GM10266 (cell line): ENCODE results near the gene PALM.
"Not testable (repeated sequence)": the region's sequence is repeated elsewhere in the genome, so short reads cannot be mapped to it uniquely, and the experiment has no call there.

ENCODE experiments used
- DNase-seq: peaks from one replicate; pipeline ENCODE4 v3.0.0; 2012; ENCODE audit errors: extremely low spot score
- TF ChIP-seq, protein P1 (sequence below): IDR thresholded peaks from 2 replicates; pipeline ENCODE4 v1.5.1; 2012; ENCODE audit warnings: mild to moderate bottlenecking, low read depth; ENCODE audit not compliant: control insufficient read depth, insufficient read depth; ENCODE audit errors: missing control alignments

PALM gene

GRCh38 chr19:725461-726089, 16.8 kb downstream of the PALM start:
- no peak for DNase-seq
- TF ChIP-seq, protein P1, sequence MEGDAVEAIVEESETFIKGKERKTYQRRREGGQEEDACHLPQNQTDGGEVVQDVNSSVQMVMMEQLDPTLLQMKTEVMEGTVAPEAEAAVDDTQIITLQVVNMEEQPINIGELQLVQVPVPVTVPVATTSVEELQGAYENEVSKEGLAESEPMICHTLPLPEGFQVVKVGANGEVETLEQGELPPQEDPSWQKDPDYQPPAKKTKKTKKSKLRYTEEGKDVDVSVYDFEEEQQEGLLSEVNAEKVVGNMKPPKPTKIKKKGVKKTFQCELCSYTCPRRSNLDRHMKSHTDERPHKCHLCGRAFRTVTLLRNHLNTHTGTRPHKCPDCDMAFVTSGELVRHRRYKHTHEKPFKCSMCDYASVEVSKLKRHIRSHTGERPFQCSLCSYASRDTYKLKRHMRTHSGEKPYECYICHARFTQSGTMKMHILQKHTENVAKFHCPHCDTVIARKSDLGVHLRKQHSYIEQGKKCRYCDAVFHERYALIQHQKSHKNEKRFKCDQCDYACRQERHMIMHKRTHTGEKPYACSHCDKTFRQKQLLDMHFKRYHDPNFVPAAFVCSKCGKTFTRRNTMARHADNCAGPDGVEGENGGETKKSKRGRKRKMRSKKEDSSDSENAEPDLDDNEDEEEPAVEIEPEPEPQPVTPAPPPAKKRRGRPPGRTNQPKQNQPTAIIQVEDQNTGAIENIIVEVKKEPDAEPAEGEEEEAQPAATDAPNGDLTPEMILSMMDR: no peak

- TF ChIP-seq, protein P1: no peak
Measured at GRCh38 chr19:726993-727956, 18.5 kb downstream of the PALM start.

GRCh38 chr19:728011-728410, 19.3 kb downstream of the PALM start:
- no peak for DNase-seq
- TF ChIP-seq, protein P1: no peak

More at GRCh38 chr19:726993-727956, 18.5 kb downstream of the PALM start:
- DNase-seq: no peak

DNA sequence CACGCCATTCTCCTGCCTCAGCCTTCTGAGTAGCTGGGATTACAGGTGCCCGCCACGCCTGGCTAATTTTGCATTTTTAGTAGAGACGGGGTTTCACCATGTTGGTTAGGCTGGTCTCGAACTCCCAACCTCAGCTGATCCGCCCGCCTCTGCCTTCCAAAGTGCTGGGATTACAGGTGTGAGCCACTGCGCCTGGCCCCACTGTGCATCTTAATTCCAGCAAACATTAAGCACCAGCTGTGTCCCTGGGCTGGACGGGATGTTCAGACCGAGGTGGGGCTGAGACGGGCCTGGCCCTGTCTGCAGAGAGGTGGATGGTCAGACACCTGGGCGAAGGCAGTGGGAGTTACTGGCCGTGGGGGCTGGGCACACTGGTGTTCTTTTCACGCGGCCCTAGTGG, 20.8 kb downstream of the PALM start:
- DNase-seq: not testable (repeated sequence)

DNA sequence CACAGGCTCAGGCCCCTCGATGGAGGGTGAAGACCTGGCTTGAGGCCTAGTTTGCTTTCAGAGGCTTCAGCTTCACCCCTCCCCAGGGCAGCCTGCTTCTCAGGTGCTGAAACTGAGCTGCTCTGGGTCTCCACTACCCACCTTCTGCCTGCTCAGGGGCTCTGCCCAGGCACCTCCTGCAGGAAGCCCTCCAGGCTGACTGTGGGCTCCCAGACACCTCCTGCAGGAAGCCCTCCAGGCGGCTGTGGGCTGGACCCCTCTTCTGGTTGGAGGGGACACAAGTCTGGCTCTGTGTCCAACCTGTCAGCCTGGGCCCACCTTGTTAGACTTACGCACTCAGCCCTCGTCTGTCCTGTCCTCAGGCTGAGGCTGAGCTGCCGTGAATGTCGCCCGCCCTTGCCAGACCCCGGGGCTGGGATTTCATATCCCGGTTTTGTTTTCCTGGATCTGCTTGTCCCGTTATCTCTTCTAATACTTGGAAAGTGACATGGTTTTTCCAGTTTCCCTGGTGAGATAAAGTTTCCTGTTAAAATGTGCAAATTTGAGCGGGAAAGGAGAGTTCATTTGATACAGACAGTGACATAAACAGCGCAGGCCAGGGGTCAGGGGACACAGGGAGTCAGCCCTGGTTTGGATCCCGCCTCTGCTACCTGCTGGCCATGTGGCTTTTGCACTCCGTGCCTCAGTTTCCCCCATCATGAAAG, 21.4 kb downstream of the PALM start:
- TF ChIP-seq, protein P1: no peak
- DNase-seq: no peak

GRCh38 chr19:731000-731399, 22.3 kb downstream of the PALM start:
- TF ChIP-seq, protein P1: no peak
- DNase-seq: no peak
